Measurements from ENCODE around the gene PACSIN3.
A peak's percentile ranks its signal among the peaks of the same experiment; 100 is the strongest.
"Not testable (repeated sequence)": the region's sequence is repeated elsewhere in the genome, so short reads cannot be mapped to it uniquely, and the experiment has no call there.

The PACSIN3 gene

DNA sequence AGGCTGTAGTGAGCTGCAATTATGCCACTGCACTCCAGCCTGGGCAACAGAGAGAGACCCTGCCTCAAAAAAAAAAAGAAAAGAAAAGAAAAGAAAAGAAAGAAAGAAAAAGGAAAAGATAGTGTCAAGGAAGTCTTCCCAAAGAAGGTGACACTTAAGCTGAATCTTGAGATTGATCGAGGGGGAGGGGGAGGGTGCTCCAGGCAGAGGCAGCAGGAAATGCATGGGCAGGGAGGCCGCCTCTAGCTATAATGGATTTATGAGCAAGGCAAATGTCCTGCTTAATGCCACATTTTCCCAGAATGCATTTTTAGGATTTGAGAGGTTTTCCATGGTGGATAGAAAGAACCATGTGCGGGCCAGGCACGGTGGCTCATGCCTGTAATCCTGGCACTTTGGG, 14.8 kb upstream of the PACSIN3 start:
- DNase-seq = peak in 1 of 10 donors; percentile 22
- intact Hi-C loops (cut with DNase I) = no loop called here

DNA sequence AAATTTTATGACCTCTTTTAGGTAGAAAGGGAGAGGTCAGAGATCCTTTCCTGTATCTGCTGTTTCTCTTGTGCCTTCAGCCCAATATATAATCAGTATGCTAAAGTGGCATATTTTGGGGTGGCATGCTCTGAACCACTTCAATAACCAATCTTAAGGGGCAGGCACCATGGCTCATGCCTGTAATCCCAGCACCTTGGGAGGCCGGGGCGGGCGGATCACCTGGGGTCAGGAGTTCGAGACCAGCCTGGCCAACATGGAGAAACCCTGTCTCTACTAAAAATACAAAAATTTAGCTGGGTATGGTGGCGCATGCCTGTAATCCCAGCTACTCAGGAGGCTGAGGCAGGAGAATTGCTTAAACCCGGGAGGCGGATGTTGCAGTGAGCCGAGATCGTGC, 11.9 kb upstream of the PACSIN3 start:
- intact Hi-C loops (cut with DNase I) = not testable (repeated sequence)
- peak in 1 of 10 donors; percentile 53 for DNase-seq

DNA sequence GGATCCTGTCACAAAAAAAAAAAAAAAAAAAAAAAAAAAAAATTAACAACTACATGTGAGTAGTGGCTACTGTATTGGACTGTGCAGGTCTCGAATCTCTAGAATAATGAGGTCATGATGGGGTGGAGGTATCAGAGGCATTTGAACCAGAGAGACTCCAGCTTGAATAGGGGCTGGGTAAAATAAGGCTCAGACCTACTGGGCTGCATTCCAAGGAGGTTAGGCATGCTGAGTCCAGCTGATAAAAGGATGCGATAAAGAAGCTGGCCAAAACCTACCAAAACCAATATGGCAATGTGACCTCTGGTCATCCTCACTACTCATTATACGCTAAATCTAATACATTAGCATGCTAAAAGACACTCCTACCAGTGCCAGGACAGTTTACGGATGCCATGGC, 5.9 kb upstream of the PACSIN3 start:
- no peak for DNase-seq
- intact Hi-C loops (cut with DNase I) = no loop called here

DNA sequence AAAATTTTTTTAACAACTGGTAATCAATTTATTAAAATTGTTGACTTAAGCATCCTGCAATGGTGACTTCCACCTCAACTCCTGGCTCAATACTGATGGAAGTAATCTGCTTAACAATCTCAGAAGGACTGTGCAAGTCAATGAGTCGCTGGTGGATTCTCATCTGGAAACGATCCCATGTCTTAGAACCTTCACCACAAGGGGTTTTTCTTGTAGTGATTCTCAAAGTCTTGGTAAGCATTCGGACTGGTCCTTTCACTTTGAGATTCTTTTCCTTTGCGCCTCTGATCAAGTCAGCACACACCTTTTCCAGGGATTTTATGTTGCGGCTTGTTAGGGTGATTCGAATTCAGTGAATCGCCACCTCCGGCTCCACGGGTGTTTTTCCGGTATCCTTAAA, 4.9 kb upstream of the PACSIN3 start:
- DNase-seq; intact Hi-C loops (cut with DNase I): not testable (repeated sequence)

DNA sequence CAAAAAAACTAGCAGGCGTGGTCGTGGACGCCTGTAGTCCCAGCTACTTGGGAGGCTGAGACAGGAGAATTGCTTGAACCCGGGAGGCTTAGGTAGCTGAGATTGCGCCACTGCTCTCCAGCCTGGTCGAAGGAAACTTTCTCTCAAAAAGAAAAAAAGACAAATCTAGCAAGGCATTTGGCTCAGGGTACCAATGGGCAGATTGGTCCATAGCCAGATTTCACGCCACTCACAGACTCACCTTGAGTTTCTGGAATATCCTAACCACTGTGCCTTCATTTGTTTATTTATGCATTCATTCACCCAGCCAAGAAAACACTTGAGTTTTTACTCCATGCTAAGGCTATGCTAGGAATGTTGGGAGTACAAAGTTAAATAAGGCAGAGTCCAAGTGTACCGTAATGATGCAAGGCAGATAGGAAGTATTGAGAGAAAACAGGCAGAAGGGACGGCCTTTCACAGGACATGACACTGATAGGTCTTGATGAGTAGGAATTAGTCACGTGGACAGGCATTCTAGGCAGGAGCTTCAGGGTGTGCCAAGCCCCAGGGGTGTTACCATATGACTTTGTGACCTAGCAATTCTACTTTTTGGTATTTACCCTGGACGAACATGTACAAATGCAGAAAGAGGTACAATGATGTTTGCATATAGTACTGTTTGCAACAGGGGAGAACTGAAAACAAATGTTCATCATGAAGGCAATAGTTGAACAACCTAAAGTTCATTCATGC, 3.0 kb upstream of the PACSIN3 start:
- no peak for DNase-seq
- intact Hi-C loops (cut with DNase I) = no loop called here

DNA sequence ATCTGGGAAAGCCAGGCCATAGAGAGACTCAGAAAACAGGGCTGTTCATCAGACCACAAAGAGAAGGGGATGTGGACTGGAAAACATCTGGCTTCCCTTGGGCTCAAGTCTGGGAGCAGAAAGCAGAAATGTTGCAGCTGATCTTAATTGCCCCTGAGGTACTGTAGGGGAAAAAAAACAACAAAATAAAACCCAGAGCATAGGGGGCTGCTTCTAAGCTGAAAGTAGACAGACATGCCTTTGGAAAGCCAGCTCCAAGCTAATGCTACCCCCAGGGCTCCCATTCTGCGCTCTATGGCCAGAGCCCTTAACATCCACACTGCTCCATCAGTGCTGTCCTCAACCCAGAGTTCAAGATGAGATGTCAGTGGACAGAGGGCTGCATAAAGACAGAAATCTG, 2.0 kb upstream of the PACSIN3 start:
- intact Hi-C loops (cut with DNase I) = no loop called here
- no peak for DNase-seq

DNA sequence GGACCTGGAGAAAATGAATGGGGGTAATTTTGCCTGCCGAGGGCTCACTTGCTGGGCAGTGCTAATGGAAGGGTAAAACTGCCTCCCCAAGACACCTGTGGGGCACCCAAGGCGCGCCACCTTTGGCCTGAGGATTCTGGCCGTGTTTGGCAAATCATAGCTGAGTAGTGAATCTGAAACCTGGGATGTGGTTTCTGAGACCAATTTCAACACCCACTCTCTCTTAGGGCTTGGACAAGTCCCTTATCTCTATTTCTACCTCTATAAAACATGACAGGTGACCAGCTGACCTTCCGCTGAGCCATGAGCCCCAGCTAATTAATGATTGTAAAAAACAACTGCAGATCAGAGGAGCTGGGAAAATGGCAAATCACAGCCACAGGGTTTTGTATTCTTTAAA, 1.5 kb upstream of the PACSIN3 start:
- DNase-seq = peak in 1 of 10 donors; percentile 68
- intact Hi-C loops (cut with DNase I) = loop anchor here (2.0 kb wide), 1 partner anchor 27 kb away; the partner anchor contains the start of gene DDB2

DNA sequence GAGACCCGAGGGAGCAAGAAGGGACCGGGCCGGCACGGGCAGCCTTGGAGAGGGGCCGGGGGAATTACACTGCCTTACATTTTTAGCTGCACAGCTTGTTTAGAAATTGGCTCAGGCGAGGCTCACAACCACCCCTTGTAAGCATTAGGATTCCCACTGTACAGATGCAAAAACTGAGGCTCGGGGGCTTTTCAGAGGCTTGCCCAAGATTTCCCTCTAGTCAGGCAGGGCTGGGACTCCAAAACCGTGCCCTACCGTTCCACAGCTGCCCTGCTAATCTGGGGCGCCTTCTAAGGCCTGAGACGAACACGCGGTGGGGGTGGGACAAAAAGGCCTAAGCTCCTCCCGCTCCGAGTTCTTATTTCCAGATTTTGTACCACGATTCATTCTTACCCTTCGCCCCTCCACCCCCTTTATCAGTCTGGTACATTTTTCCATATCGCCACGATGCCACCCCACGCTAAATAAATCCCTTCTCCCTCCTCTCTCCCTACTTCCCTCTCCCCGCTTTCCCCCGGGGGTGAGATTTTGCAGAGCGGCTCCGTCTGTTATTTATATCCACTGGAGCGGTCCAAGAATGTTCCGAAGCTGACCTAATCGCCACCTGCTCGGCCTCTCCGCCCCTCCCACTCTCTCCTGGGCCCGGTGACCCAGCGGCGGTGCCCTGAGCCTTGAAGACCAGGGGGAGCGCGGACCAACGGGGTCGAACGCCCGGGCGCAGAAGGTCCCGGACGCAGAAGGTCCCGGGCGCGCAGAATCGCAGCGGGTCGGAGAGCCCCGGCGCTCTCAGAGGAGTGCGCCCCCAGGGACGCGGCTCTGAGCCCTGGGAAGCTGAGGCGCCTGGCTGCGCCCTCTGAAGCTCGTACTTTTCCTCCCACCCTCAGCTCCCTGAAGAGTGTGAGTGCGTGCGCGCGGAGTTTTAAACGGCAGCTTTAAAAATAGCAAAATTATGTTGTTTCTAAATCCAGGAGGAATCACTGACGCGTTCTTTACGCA, 764 bp upstream of the PACSIN3 start:
- intact Hi-C loops (cut with DNase I) = loop anchor here (2.0 kb wide), 1 partner anchor 28 kb away; the partner anchor contains the start of gene DDB2
- DNase-seq = peak in 7 of 10 donors; percentile 45 to 92 (median 46)

DNA sequence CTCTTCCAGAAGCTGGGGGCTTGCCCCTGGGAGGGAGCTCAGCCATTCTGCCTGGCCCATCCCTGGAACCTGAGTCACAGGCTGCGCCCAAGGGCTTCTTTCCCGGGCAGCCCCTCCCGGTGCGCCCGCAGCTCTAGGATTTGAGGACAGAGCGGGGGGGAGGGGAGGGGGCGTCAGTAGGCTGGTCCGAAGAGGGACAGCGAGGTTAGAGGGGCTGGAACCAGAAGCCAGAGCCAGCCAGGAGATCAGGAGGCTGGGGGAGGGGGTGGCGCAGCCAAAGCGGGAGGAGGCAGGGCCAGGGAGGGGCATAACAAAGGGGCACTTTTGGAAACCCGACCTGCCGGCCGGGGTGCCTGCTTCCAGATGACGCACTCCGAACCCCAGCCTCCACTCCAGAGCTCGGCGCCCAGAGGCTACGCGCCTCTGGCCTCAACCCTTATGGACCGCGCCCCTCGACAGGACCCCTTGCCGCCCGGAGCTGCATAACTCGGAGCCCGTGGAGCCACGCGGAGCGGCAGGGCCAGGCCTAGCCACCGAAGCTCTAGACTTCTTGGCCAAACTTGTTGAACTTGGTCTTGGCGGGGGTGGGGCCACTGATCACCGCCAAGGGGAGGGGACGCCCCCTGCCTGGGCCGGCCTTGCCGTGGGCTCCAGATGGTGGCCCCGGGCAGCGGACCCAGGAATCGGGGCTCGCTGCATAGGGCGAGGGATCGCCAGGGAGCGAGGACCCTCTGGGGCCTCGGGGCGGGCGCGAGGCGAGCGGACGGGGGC, 744 bp downstream of the PACSIN3 start:
- DNase-seq = peak in 4 of 10 donors; percentile 13 to 85 (median 32)
- intact Hi-C loops (cut with DNase I) = loop anchor here (2.0 kb wide), 2 partner anchors 29 to 169 kb away; partner anchors contain the start of gene DDB2

DNA sequence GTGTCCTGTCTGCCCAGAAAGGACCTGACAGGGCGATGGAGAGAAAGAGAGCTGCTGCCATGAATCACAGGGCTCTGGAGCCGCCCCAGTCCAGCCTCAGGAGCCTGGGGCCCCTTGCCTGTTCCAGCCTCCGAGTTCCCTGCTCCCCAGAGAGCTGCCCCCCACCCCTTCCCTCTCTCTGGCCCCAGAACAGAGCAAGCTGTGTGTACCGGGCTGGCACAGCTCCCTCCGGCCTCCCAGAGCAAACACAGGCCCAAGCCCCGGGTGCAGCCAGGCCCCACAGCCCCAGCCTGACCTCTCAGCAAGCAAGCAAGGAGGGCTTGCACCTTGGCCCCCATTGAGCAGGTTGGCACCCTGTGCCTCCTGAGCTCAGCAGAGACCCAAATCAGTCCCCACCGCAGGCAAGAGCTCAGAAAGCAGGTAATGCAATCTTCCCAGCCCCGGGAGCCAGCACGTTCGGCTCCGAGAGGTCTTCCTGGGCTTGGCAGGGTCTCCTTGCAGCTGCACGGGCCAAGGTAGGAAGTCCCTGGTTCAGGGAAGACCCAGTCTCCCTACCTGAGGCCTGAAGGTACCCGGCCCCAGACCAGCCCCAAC, 1.4 kb downstream of the PACSIN3 start:
- DNase-seq = peak; percentile 75 to 98 (median 82)
- intact Hi-C loops (cut with DNase I) = loop anchor here (2.0 kb wide), 1 partner anchor 170 kb away; no protein-coding TSS in a partner anchor

DNA sequence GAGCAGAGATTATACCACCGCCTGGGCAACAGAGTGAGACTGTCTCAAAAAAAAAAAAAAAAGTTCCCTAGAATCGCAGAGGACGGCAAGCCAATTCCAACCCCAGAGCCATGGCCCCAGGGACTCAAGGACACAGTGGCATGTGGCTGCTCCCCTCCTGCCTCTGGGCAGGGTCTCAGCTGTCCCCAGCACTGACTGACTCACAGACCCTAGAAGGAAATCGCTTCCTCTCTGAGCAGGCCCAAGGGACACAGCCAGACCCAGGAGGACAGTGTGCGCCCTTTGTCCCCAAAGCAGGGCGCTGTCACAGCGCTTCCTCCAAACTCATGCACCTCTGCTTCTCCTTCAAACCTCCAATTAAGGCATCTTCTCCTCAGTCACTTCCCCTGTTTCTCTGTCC, 2.3 kb downstream of the PACSIN3 start:
- intact Hi-C loops (cut with DNase I) = loop anchor here (2.0 kb wide), 1 partner anchor 171 kb away; no protein-coding TSS in a partner anchor
- DNase-seq = peak in 2 of 10 donors; percentile 57 to 70

DNA sequence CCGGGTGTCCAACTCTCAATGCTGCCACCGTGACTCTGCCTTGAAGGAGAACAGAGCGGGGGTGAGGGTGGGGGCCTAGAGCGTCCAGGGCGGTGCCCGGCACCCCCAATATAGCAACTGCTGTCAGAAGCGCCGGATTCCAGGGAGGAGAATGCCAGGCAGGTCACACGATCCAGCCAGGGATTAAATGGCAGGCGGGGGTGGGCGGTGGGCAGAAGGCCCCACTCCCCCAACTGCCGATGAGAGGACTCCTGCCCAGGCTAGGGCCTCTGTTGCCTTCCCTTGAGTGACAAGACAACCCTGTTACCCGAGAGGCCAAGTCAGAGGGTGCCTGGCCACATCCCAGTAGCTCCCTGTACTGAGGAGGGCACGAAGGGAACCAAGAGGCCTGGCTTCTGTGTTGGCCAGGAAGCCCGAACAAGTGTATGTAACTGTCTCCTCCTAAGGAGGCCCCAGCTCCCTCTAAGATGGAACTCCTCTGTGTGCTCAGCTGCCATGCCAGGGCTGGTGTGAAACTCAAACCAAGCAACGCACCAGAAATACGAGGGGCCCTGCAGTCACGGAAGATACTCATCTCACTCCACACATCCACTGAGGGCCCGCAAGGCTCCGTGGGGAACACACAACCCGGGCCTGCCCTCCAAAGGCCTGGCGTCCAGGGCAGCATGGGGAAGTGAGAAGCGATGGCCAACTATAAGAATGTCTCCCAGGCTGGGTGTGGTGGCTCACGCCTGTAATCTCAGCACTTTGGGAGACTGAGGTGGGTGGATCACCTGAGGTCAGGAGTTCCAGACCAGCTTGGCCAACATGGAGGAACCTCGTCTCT, 3.0 kb downstream of the PACSIN3 start:
- intact Hi-C loops (cut with DNase I) = no loop called here
- peak in 1 of 10 donors; percentile 51 for DNase-seq

DNA sequence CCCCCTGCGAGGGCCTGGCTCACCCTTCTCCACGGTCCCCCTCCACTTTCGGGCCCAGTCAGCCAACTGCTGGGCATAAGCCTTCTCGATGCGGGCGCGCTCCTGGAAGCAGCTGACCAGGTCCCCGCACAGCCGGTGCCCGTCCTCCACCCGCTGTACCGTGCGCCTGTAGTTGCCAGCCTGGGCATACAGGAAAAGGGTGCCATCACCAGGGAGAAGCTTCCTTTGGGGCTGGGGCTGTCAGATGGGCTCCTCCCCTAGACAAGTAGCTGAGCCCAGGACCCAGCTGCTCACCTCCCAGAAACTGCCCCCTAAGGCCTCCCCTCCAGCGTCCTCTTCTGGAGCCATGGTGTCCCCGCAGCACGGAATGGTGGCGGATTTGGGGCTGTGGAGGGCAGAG, 3.9 kb downstream of the PACSIN3 start:
- peak in 1 of 10 donors; percentile 48 for DNase-seq
- intact Hi-C loops (cut with DNase I) = no loop called here

DNA sequence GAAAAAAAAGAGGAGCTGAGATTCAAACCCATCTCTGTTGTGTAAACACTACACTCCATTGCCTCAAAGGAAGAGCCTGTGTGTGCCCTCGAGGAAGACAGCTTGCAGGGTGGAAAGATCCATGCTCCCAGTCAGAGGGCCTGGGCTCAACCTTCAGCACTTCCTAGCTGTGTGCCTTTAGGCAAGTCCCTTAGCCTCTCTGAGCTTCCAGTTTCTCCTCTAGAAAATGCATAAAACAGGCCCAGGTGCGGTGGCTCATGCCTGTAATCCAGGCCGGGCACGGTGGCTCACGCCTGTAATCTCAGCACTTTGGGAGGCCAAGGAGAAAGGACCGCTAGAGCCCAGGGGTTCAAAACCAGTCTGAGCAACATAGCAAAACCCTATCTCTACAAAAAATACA, 5.0 kb downstream of the PACSIN3 start:
- intact Hi-C loops (cut with DNase I) = no loop called here
- DNase-seq = no peak

DNA sequence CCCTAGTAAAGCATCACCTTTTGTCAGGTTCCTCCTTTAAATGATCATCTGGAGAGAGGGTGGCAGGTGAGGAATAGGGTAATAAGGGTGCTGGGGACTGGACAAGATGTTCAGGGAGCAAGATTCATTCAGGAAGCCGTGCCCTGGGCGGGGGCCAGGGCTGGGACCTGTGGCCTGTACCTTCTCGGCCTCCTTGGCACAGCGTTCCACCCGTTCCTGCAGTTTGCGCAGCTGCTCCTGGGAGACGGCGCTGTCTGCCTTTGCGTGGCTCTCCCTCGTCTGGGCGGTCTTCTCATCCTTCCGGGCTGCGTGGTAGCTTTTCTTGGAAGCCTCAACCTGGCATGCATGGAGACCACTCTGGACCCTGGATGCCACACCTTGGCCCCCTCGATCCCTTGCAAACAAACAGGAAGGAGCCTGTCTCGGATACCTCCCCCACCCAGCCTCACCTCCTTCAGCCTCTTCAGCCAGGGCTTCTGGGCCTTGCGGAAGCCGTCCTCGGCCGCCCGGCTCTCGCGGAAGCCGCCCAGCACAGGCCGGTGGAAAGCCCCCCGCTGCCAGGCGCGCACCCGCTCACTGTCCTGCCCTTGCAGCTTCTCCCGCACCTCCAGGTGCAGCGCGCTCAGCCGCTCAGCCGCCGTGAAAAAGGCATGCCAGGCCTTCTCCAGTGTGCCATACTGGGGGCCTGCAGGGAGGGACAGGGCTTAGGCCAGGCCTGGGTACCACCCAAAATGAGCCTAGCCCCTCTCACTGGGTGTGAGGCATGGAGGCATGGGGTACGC, 6.0 kb downstream of the PACSIN3 start:
- intact Hi-C loops (cut with DNase I) = no loop called here
- DNase-seq = peak in 1 of 10 donors; percentile 66

DNA sequence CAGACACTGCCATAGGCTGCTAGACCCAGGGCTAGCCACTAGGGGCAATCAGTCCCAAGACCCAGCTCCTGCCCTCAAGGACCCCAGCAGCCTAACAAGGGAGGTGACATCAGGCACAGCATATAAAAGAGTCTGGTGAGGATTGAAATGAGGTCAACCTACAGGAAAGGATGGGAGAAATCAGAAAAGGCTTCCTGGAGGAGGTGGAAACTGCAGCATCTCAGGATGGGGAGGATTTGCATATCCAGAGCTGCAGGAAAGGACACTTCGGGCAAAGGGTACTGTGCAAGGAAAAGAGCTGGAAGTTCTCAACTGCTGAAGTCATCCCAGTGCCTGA, 6.6 kb downstream of the PACSIN3 start:
- intact Hi-C loops (cut with DNase I) = no loop called here
- peak in 4 of 10 donors; percentile 31 to 90 (median 56) for DNase-seq

DNA sequence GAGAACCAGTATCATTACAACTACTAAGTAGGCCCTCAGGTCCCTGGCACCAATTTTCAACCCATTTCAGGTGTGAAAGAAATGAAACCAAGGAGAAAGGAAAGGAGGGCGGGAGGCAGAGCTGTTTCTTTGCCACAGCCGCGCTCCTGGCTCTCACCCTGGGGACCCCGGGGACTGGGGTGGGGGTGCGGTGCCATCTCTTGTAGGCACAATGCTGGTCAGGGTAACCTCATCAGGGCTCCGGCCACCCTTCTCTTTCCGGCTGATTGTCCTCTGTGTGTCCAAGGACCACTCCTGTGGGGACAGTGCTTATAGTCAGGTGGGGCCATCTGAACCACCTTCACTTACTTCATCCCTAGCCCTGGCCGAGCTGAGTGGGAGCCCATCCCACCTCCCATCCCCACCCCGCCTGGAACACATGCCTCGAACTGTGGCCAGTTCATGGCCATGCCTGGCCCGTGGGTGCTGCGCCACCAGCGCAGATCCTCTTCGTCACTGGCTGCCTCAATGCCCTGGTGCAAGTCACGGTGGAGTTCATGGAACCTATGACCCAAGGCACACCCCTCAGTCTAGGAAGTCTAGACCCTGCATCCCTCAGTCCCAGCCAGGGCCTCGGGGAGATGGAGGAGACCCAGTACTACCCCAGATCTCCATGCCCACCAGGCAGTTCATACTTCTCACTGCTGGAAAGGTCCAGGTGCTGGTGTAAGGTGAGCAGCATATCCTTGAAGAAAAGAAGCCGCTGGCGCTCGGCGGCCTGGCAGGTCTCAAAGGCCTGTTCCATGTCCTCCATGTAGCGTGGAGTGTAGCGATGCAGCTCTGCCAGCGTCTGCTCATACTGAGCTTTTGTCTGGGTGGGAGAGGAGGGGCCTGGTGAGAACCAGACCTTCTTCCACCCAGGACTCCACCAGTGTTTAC, 7.2 kb downstream of the PACSIN3 start:
- DNase-seq = peak in 1 of 10 donors; percentile 73
- intact Hi-C loops (cut with DNase I) = no loop called here

Data from posterior cingulate gyrus (tissue), 11 donors.